WI38 (cell line): ENCODE data around the gene TRAPPC3L.
A peak's percentile ranks its signal among the peaks of the same experiment; 100 is the strongest.

Experiments
- H3K4me3 ChIP-seq: 2 replicates; pipeline ENCODE4 v1.5.1; 2011; ENCODE audit warnings: low read depth, mild to moderate bottlenecking, control low read depth, low read length
- TF ChIP-seq, protein P1 (sequence below): IDR thresholded peaks from 2 replicates; pipeline ENCODE4 v1.5.1; 2012; ENCODE audit warnings: low read depth, mild to moderate bottlenecking, control low read depth, low read length

Gene TRAPPC3L

GRCh38 chr6:116467096-116467495, 78.4 kb downstream of the TRAPPC3L start:
- TF ChIP-seq, protein P1, sequence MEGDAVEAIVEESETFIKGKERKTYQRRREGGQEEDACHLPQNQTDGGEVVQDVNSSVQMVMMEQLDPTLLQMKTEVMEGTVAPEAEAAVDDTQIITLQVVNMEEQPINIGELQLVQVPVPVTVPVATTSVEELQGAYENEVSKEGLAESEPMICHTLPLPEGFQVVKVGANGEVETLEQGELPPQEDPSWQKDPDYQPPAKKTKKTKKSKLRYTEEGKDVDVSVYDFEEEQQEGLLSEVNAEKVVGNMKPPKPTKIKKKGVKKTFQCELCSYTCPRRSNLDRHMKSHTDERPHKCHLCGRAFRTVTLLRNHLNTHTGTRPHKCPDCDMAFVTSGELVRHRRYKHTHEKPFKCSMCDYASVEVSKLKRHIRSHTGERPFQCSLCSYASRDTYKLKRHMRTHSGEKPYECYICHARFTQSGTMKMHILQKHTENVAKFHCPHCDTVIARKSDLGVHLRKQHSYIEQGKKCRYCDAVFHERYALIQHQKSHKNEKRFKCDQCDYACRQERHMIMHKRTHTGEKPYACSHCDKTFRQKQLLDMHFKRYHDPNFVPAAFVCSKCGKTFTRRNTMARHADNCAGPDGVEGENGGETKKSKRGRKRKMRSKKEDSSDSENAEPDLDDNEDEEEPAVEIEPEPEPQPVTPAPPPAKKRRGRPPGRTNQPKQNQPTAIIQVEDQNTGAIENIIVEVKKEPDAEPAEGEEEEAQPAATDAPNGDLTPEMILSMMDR = no peak
- no peak overlapping the region for H3K4me3 ChIP-seq

DNA sequence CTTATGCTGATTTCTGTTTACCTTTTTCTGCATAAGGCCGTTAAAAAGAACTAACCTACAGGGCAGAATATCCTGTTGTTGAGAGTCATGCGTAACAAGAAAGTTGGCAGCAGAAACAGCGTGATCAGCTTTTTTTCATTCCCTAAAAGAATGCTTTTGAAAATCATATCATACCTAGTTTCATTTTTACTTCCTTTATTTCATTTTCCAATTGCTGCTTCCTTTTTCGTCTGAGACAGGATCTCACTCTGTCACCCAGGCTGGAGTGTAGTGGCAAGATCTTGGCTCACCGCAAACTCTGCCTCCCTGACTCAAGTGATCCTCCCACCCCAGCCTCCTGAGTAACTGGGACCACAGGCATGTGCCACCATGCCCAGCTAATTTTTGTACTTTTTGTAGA, 80.2 kb downstream of the TRAPPC3L start:
- no peak overlapping the region for H3K4me3 ChIP-seq
- TF ChIP-seq, protein P1 = no peak

GRCh38 chr6:116463301-116463700, 82.2 kb downstream of the TRAPPC3L start:
- TF ChIP-seq, protein P1 = no peak
- no peak overlapping the region for H3K4me3 ChIP-seq

- peak overlapping the region; percentile 48 for H3K4me3 ChIP-seq
- TF ChIP-seq, protein P1 = no peak
Observed at GRCh38 chr6:116461932-116462885, 83.3 kb downstream of the TRAPPC3L start.

- TF ChIP-seq, protein P1 = no peak
- peak within 1 kb of the TSS; percentile 48 for H3K4me3 ChIP-seq
Observed at GRCh38 chr6:116461331-116461931, 84.1 kb downstream of the TRAPPC3L start, which contains the start of gene CALHM6. Gene CALHM6, plus strand, starts transcription at chr6:116461375. Its CDS starts 555 bp downstream, at chr6:116461930.

GRCh38 chr6:116459927-116460326, 85.6 kb downstream of the TRAPPC3L start:
- TF ChIP-seq, protein P1 = no peak
- H3K4me3 ChIP-seq = no peak overlapping the region

DNA sequence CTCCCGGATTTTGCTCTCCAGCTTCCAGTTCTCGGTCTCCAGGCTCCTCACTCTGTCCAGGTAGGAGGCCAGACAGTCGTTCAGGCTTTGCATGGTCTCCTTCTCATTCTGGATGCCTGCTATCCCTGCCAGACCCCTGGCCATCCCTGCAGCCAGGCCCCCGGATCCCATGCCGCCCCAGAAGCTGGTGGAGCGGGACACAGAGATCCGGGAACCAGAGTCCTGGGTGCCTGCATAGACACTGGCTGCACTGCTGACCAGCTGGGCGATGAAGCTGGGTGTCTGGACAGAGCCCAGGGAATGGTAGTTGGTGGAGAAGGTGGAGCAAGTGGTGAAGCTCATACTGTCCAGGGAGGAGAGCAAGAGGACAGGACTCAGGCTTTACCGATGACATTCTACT, 87.2 kb downstream of the TRAPPC3L start:
- no peak overlapping the region for H3K4me3 ChIP-seq
- TF ChIP-seq, protein P1 = no peak
